ENCODE results near the gene ANKRD18A.
"Not testable (repeated sequence)": the region's sequence is repeated elsewhere in the genome, so short reads cannot be mapped to it uniquely, and the experiment has no call there.

Gene ANKRD18A

GRCh38 chr9:38622951-38623350 is 2.6 kb upstream of the ANKRD18A start:
- DNase-seq = no peak

GRCh38 chr9:38622288-38622674 is 1.9 kb upstream of the ANKRD18A start:
- DNase-seq = peak; percentile 70

GRCh38 chr9:38621434-38622287 is 1.3 kb upstream of the ANKRD18A start:
- peak; percentile 58 for DNase-seq

- DNase-seq = peak; percentile 35
These were observed 594 bp downstream of the ANKRD18A start for GRCh38 chr9:38619556-38620447.

GRCh38 chr9:38598029-38598745 is 22.2 kb downstream of the ANKRD18A start:
- DNase-seq = not testable (repeated sequence)

GRCh38 chr9:38595117-38595516 is 25.3 kb downstream of the ANKRD18A start:
- not testable (repeated sequence) for DNase-seq

GRCh38 chr9:38591346-38592063 is 28.9 kb downstream of the ANKRD18A start:
- DNase-seq = not testable (repeated sequence)

- not testable (repeated sequence) for DNase-seq
These were observed 36.6 kb downstream of the ANKRD18A start for GRCh38 chr9:38583765-38584164.

GRCh38 chr9:38580112-38580511 is 40.3 kb downstream of the ANKRD18A start:
- not testable (repeated sequence) for DNase-seq

- not testable (repeated sequence) for DNase-seq
These were observed 44.2 kb downstream of the ANKRD18A start for GRCh38 chr9:38576181-38576580.

GRCh38 chr9:38566048-38566447 is 54.3 kb downstream of the ANKRD18A start:
- not testable (repeated sequence) for DNase-seq

- not testable (repeated sequence) for DNase-seq
These were observed 55.2 kb downstream of the ANKRD18A start for GRCh38 chr9:38565178-38565577.

GRCh38 chr9:38563911-38564310 is 56.5 kb downstream of the ANKRD18A start:
- DNase-seq = not testable (repeated sequence)

GRCh38 chr9:38561134-38561533 is 59.3 kb downstream of the ANKRD18A start:
- DNase-seq = not testable (repeated sequence)

GRCh38 chr9:38559172-38559571 is 61.2 kb downstream of the ANKRD18A start:
- not testable (repeated sequence) for DNase-seq

GRCh38 chr9:38557746-38558145 is 62.6 kb downstream of the ANKRD18A start:
- not testable (repeated sequence) for DNase-seq

- not testable (repeated sequence) for DNase-seq
These were observed 65.4 kb downstream of the ANKRD18A start for GRCh38 chr9:38554966-38555365.

GRCh38 chr9:38553019-38553418 is 67.4 kb downstream of the ANKRD18A start:
- DNase-seq = not testable (repeated sequence)

- not testable (repeated sequence) for DNase-seq
These were observed 73.8 kb downstream of the ANKRD18A start for GRCh38 chr9:38546497-38547163.

- not testable (repeated sequence) for DNase-seq
These were observed 79.9 kb downstream of the ANKRD18A start for GRCh38 chr9:38540535-38540934.

GRCh38 chr9:38529317-38529716 is 91.1 kb downstream of the ANKRD18A start:
- no peak for DNase-seq

All from NCI-H345 (cell line).